SK-N-SH treated with all-trans-retinoic acid at 6 μM for 48 hours (cell line): ENCODE results near the gene IFNA13.

Experiments used
- ATAC-seq: fragments of 200-7000 bp; cut with Tn5 transposase; 3 replicates; pipeline ENCODE4 v1.9.1; 2020; ENCODE audit warnings: mild to moderate bottlenecking, moderate library complexity
- ARNTL ChIP-seq: fragments of 450-650 bp; formaldehyde crosslinking; IDR thresholded peaks from 2 replicates; pipeline ENCODE4 v1.5.0; 2020; ENCODE audit warnings: low read depth, mild to moderate bottlenecking, moderate library complexity, borderline replicate concordance
- CREB5 ChIP-seq: fragments of 250-450 bp; sonication (Bioruptor Pico); IDR thresholded peaks from 2 replicates; pipeline ENCODE4 v1.5.1; 2020; ENCODE audit warnings: low read depth, mild to moderate bottlenecking, moderate library complexity
- CSDC2 ChIP-seq: fragments of 250-450 bp; sonication (Bioruptor Pico); IDR thresholded peaks from 2 replicates; pipeline ENCODE4 v1.5.0; 2020; ENCODE audit warnings: mild to moderate bottlenecking, moderate library complexity
- ESRRG ChIP-seq: fragments of 250-450 bp; sonication (Bioruptor Pico); IDR thresholded peaks from 2 replicates; pipeline ENCODE4 v1.6.1; 2021; ENCODE audit warnings: mild to moderate bottlenecking
- GLIS3 ChIP-seq: fragments of 250-450 bp; sonication (Bioruptor Pico); IDR thresholded peaks from 2 replicates; pipeline ENCODE4 v1.5.0; 2020; ENCODE audit warnings: mild to moderate bottlenecking, moderate library complexity
- ISL1 ChIP-seq: fragments of 250-450 bp; sonication (Bioruptor Pico); IDR thresholded peaks from 2 replicates; pipeline ENCODE4 v2.1.2; 2022; ENCODE audit warnings: mild to moderate bottlenecking, moderate library complexity
- OSR1 ChIP-seq: fragments of 250-450 bp; sonication (Bioruptor Pico); IDR thresholded peaks from 2 replicates; pipeline ENCODE4 v1.8.0; 2022; ENCODE audit warnings: moderate library complexity, mild to moderate bottlenecking, inconsistent platforms
- PATZ1 ChIP-seq: fragments of 250-450 bp; sonication (Bioruptor Pico); IDR thresholded peaks from 2 replicates; pipeline ENCODE4 v1.8.0; 2020; ENCODE audit warnings: mild to moderate bottlenecking, moderate library complexity, borderline replicate concordance
- PPARA ChIP-seq: fragments of 250-450 bp; sonication (Bioruptor Pico); IDR thresholded peaks from 2 replicates; pipeline ENCODE4 v1.5.0; 2020; ENCODE audit warnings: mild to moderate bottlenecking, borderline replicate concordance
- RARB ChIP-seq: fragments of 250-450 bp; sonication (Bioruptor Pico); IDR thresholded peaks from 2 replicates; pipeline ENCODE4 v1.8.0; 2021; ENCODE audit warnings: mild to moderate bottlenecking, moderate library complexity
- SNAI2 ChIP-seq: fragments of 250-450 bp; sonication (Bioruptor Pico); IDR thresholded peaks from 2 replicates; pipeline ENCODE4 v1.5.0; 2020; ENCODE audit warnings: mild to moderate bottlenecking, moderate library complexity
- TCF4 ChIP-seq: fragments of 250-450 bp; sonication (Bioruptor Pico); IDR thresholded peaks from 2 replicates; pipeline ENCODE4 v1.8.0; 2021; ENCODE audit warnings: mild to moderate bottlenecking, moderate library complexity, borderline replicate concordance
- TOX ChIP-seq: fragments of 250-450 bp; sonication (Bioruptor Pico); IDR thresholded peaks from 2 replicates; pipeline ENCODE4 v1.8.0; 2021; ENCODE audit warnings: mild to moderate bottlenecking, moderate library complexity, borderline replicate concordance
- ZC3H10 ChIP-seq: fragments of 250-450 bp; sonication (Bioruptor Pico); IDR thresholded peaks from 2 replicates; pipeline ENCODE4 v1.5.1; 2021; ENCODE audit warnings: mild to moderate bottlenecking, moderate library complexity
- ZFP3 ChIP-seq: fragments of 250-450 bp; sonication (Bioruptor Pico); IDR thresholded peaks from 2 replicates; pipeline ENCODE4 v1.5.0; 2020; ENCODE audit warnings: mild to moderate bottlenecking, moderate library complexity
- ZFP30 ChIP-seq: fragments of 450-650 bp; formaldehyde crosslinking; IDR thresholded peaks from 2 replicates; pipeline ENCODE4 v1.5.0; 2022; ENCODE audit warnings: mild to moderate bottlenecking, moderate library complexity
- ZNF565 ChIP-seq: fragments of 450-650 bp; formaldehyde crosslinking; conservative IDR thresholded peaks from 2 replicates; pipeline ENCODE4 v1.5.0; 2020; ENCODE audit warnings: low read depth, mild to moderate bottlenecking, moderate library complexity
- ZNF70 ChIP-seq: fragments of 450-650 bp; formaldehyde crosslinking; IDR thresholded peaks from 2 replicates; pipeline ENCODE4 v1.5.0; 2020; ENCODE audit warnings: mild to moderate bottlenecking, moderate library complexity
- ZNF8 ChIP-seq: fragments of 450-650 bp; formaldehyde crosslinking; IDR thresholded peaks from 2 replicates; pipeline ENCODE4 v1.5.0; 2020; ENCODE audit warnings: mild to moderate bottlenecking, moderate library complexity
- TF ChIP-seq, protein P1 (sequence below): fragments of 250-450 bp; sonication (Bioruptor Pico); IDR thresholded peaks from 2 replicates; pipeline ENCODE4 v1.5.1; 2021; ENCODE audit warnings: mild to moderate bottlenecking, moderate library complexity
- TF ChIP-seq, protein P2 (sequence below): fragments of 250-450 bp; sonication (Bioruptor Pico); IDR thresholded peaks from 2 replicates; pipeline ENCODE4 v1.8.0; 2021; ENCODE audit warnings: low read depth, mild to moderate bottlenecking, moderate library complexity, borderline replicate concordance

The IFNA13 gene

GRCh38 chr9:21326526-21327139 is 41.2 kb downstream of the IFNA13 start:
- ATAC-seq = peak; percentile 92
- TF ChIP-seq TCF4 (CRISPR knock-in tag) (no peak), SNAI2 (CRISPR knock-in tag) (no peak), ISL1 (CRISPR knock-in tag) (no peak), ZFP3 (no peak), TOX (CRISPR knock-in tag) (no peak), GLIS3 (no peak), ZNF8 (no peak), ZNF70 (CRISPR knock-in tag) (no peak), RARB (CRISPR knock-in tag) (no peak), OSR1 (CRISPR knock-in tag) (no peak), CREB5 (CRISPR knock-in tag) (no peak), CSDC2 (CRISPR knock-in tag) (no peak), ZFP30 (CRISPR knock-in tag) (no peak), ZC3H10 (CRISPR knock-in tag) (no peak)
- TF ChIP-seq, protein P1, sequence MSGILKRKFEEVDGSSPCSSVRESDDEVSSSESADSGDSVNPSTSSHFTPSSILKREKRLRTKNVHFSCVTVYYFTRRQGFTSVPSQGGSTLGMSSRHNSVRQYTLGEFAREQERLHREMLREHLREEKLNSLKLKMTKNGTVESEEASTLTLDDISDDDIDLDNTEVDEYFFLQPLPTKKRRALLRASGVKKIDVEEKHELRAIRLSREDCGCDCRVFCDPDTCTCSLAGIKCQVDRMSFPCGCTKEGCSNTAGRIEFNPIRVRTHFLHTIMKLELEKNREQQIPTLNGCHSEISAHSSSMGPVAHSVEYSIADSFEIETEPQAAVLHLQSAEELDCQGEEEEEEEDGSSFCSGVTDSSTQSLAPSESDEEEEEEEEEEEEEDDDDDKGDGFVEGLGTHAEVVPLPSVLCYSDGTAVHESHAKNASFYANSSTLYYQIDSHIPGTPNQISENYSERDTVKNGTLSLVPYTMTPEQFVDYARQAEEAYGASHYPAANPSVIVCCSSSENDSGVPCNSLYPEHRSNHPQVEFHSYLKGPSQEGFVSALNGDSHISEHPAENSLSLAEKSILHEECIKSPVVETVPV = no peak
- TF ChIP-seq, protein P2, sequence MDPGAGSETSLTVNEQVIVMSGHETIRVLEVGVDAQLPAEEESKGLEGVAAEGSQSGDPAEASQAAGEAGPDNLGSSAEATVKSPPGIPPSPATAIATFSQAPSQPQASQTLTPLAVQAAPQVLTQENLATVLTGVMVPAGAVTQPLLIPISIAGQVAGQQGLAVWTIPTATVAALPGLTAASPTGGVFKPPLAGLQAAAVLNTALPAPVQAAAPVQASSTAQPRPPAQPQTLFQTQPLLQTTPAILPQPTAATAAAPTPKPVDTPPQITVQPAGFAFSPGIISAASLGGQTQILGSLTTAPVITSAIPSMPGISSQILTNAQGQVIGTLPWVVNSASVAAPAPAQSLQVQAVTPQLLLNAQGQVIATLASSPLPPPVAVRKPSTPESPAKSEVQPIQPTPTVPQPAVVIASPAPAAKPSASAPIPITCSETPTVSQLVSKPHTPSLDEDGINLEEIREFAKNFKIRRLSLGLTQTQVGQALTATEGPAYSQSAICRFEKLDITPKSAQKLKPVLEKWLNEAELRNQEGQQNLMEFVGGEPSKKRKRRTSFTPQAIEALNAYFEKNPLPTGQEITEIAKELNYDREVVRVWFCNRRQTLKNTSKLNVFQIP (CRISPR knock-in tag) = no peak

DNA sequence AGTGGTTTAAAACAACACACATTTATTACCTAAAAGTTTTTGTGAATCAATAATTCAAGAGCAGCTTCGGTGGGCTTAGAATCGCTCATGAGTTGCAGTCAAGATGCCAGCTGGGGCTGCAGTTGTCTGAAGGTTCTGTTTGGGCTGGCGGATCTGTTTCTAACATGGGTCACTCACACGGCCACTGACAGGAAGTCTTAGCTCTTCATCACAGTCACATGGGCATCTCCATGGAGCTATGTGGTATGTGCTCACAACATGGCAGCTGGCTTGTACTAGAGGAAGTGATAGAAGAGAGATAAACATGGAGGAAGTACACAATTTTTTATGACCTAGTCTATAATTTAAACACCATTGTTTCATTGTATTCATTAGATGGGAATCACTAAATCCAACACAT is 43.8 kb downstream of the IFNA13 start:
- no peak for ATAC-seq
- TF ChIP-seq ESRRG (no peak), CSDC2 (CRISPR knock-in tag) (no peak), ISL1 (CRISPR knock-in tag) (no peak), PPARA (CRISPR knock-in tag) (no peak), ZNF565 (CRISPR knock-in tag) (no peak), SNAI2 (CRISPR knock-in tag) (no peak), ZNF70 (CRISPR knock-in tag) (no peak), OSR1 (CRISPR knock-in tag) (no peak), GLIS3 (no peak)
- TF ChIP-seq, protein P2 (CRISPR knock-in tag) = no peak

- ATAC-seq = no peak
- no peak for TF ChIP-seq GLIS3
- TF ChIP-seq, protein P2 (CRISPR knock-in tag) = no peak
- no peak for TF ChIP-seq ZC3H10 (CRISPR knock-in tag)
- TF ChIP-seq TOX (CRISPR knock-in tag) = no peak
- no peak for TF ChIP-seq TCF4 (CRISPR knock-in tag)
- TF ChIP-seq ARNTL (CRISPR knock-in tag) = no peak
- TF ChIP-seq CSDC2 (CRISPR knock-in tag) = no peak
- TF ChIP-seq ZNF70 (CRISPR knock-in tag) = no peak
- no peak for TF ChIP-seq ZFP30 (CRISPR knock-in tag)
- no peak for TF ChIP-seq ZNF565 (CRISPR knock-in tag)
- no peak for TF ChIP-seq ZNF8
- no peak for TF ChIP-seq ISL1 (CRISPR knock-in tag)
- TF ChIP-seq, protein P1 = no peak
- TF ChIP-seq SNAI2 (CRISPR knock-in tag) = no peak
- no peak for TF ChIP-seq PATZ1 (CRISPR knock-in tag)
These were observed 44.9 kb downstream of the IFNA13 start for GRCh38 chr9:21322911-21323461.
